ENCODE measurements around the gene PML.
A peak's percentile ranks its signal among the peaks of the same experiment; 100 is the strongest.
"Not testable (repeated sequence)": the region's sequence is repeated elsewhere in the genome, so short reads cannot be mapped to it uniquely, and the experiment has no call there.

Gene PML

GRCh38 chr15:74041777-74042435 is 47.4 kb downstream of the PML start:
- DNase-seq, result no peak

GRCh38 chr15:74042603-74043424 is 48.3 kb downstream of the PML start:
- DNase-seq, result no peak

GRCh38 chr15:74043425-74044266 is 49.1 kb downstream of the PML start:
- no peak for DNase-seq

- DNase-seq, result no peak
Measured at GRCh38 chr15:74044267-74045110, 50.0 kb downstream of the PML start.

- no peak for DNase-seq
Measured at GRCh38 chr15:74045184-74045583, 50.7 kb downstream of the PML start.

GRCh38 chr15:74045636-74046274 is 51.2 kb downstream of the PML start:
- DNase-seq, result no peak

- no peak for DNase-seq
Measured at GRCh38 chr15:74046275-74046674, 51.8 kb downstream of the PML start.

- DNase-seq, result no peak
Measured at GRCh38 chr15:74050127-74050526, 55.6 kb downstream of the PML start.

- DNase-seq, result no peak
Measured at GRCh38 chr15:74050556-74051234, 56.2 kb downstream of the PML start.

GRCh38 chr15:74052271-74053260 is 58.0 kb downstream of the PML start:
- not testable (repeated sequence) for DNase-seq

GRCh38 chr15:74053517-74053916 is 59.0 kb downstream of the PML start:
- DNase-seq, result no peak

- peak; percentile 84 for DNase-seq
Measured at GRCh38 chr15:74053941-74054529, 59.5 kb downstream of the PML start.

GRCh38 chr15:74055804-74056203 is 61.3 kb downstream of the PML start:
- no peak for DNase-seq

GRCh38 chr15:74056330-74056729 is 61.8 kb downstream of the PML start:
- not testable (repeated sequence) for DNase-seq

GRCh38 chr15:74059050-74059833 is 64.7 kb downstream of the PML start:
- DNase-seq, result not testable (repeated sequence)

- DNase-seq, result no peak
Measured at GRCh38 chr15:74060251-74060650, 65.7 kb downstream of the PML start.

GRCh38 chr15:74062236-74062635 is 67.7 kb downstream of the PML start:
- DNase-seq, result no peak

- no peak for DNase-seq
Measured at GRCh38 chr15:74062671-74063070, 68.2 kb downstream of the PML start.
